Motor neuron (in vitro differentiated cells): Measurements from ENCODE around the gene APC. TPM values are rescaled to one million over a fixed set of nuclear protein-coding genes. Genes with fewer than 3 reads are reported as not detected.

Source experiments
- ATAC-seq, 8 experiments: fragments of 200-7000 bp; cut with Tn5 transposase; replicated peaks in 6 of 8; 2 replicates each; pipeline ENCODE4 v1.8.0; 2021; ENCODE audit warnings: mild to moderate bottlenecking in 8 of 8, moderate library complexity in 8 of 8
- H3K27ac ChIP-seq, 2 donors: fragments of 250-450 bp; sonication (Bioruptor Pico); 2 replicates each; pipeline ENCODE4 v1.9.0; 2021; ENCODE audit warnings: antibody characterized with exemption in 2 of 2, mild to moderate bottlenecking in 2 of 2, moderate library complexity in 1 of 2
- H3K4me1 ChIP-seq, 2 donors: fragments of 250-450 bp; sonication (Bioruptor Pico); replicated peaks in 1 of 2; 2 replicates each; pipeline ENCODE4 v1.6.1; 2021; ENCODE audit warnings: antibody characterized with exemption in 2 of 2, mild to moderate bottlenecking in 2 of 2, moderate library complexity in 1 of 2
- H3K4me3 ChIP-seq, 5 donors: fragments of 250-450 bp; sonication (Bioruptor Pico); 2 replicates each; pipeline ENCODE4 v1.9.0; 2021; ENCODE audit warnings: antibody characterized with exemption in 5 of 5, mild to moderate bottlenecking in 5 of 5, moderate library complexity in 4 of 5
- WGBS, 10 experiments: fragments of 450-650 bp; shearing (Covaris generic); methylation state at CpG; one replicate each; pipeline ENCODE4 v1.0.0; 2022; 5-methylcytosine and 5-hydroxymethylcytosine counted together
- in situ Hi-C, 9 experiments: fragments of 400-800 bp; cut with MboI; loops; one replicate each; pipeline ENCODE4 v1.15.0; 2021; ENCODE audit warnings: low sequenced_read_pairs in 9 of 9, low pct_unique_long_range_greater_than_20kb in 2 of 9; ENCODE audit not compliant: unreplicated experiment in 9 of 9
- total RNA-seq, 8 experiments: library from RNA; unstranded; fragments of 300-600 nt; gene quantifications; 2 replicates each; pipeline versions ENCODE4 v1.2.3 to v1.2.4, GENCODE V29; 2022

APC gene
- total RNA-seq, 8 experiments from 2014 or later, result 28.6 to 113 (median 53.9) TPM

- no peaks in the 10 kb centered on the region for H3K4me1 ChIP-seq
- ATAC-seq, result no peak
- in situ Hi-C loops, result loop anchor here in 3 of 9 experiments (25.0 kb wide), 1 partner anchor 163 kb away; no protein-coding TSS in a partner anchor
- H3K4me3 ChIP-seq, result no peak overlapping the region
- no peak overlapping the region for H3K27ac ChIP-seq
- WGBS, 10 experiments, result 90 to 100% (median 100%) methylated on average over 1 to 3 of the region's 4 CpGs; no CpG with 5 or more reads in 4 of the 10 experiments
Observed at GRCh38 chr5:112724901-112725300, 12.8 kb upstream of the APC start.

- no peak for ATAC-seq
- no peaks in the 10 kb centered on the region for H3K4me1 ChIP-seq
- no peak overlapping the region for H3K4me3 ChIP-seq
- no peak overlapping the region for H3K27ac ChIP-seq
- in situ Hi-C loops, result loop anchor here in 3 of 9 experiments (25.0 kb wide), 1 partner anchor 167 kb away; no protein-coding TSS in a partner anchor
- WGBS, 10 experiments, result 42 to 100% (median 83%) methylated on average over 1 of the region's 1 CpG; no CpG with 5 or more reads in 1 of the 10 experiments
Observed at GRCh38 chr5:112729630-112730029, 8.1 kb upstream of the APC start.

GRCh38 chr5:112732131-112732530 is 5.6 kb upstream of the APC start:
- in situ Hi-C loops, result loop anchor here in 3 of 9 experiments (25.0 kb wide), 1 partner anchor 170 kb away; no protein-coding TSS in a partner anchor
- no peak overlapping the region for H3K27ac ChIP-seq
- no peak overlapping the region for H3K4me3 ChIP-seq
- ATAC-seq, result no peak
- H3K4me1 ChIP-seq, result no peaks in the 10 kb centered on the region
- 88 to 100% (median 94%) methylated on average over 1 to 5 of the region's 5 CpGs for WGBS, 10 experiments

- WGBS, 10 experiments, result 44 to 100% (median 100%) methylated on average over 1 of the region's 1 CpG; no CpG with 5 or more reads in 5 of the 10 experiments
- in situ Hi-C loops, result loop anchor here in 3 of 9 experiments (25.0 kb wide), 1 partner anchor 171 kb away; no protein-coding TSS in a partner anchor
- no peak for ATAC-seq
Observed at GRCh38 chr5:112733586-112733985, 4.1 kb upstream of the APC start.

GRCh38 chr5:112734597-112734996 is 3.1 kb upstream of the APC start:
- peaks cover 0 to 5% of the 10 kb centered on the region in 2 donors for H3K4me1 ChIP-seq
- ATAC-seq, result no peak
- WGBS, 10 experiments, result 71 to 100% (median 94%) methylated on average over 1 to 3 of the region's 3 CpGs; no CpG with 5 or more reads in 2 of the 10 experiments
- no peak overlapping the region for H3K4me3 ChIP-seq
- no peak overlapping the region for H3K27ac ChIP-seq
- in situ Hi-C loops, result loop anchor here in 3 of 9 experiments (25.0 kb wide), 1 partner anchor 172 kb away; no protein-coding TSS in a partner anchor

More at GRCh38 chr5:112733586-112733985, 4.1 kb upstream of the APC start:
- Histone ChIP-seq H3K4me3 (no peak overlapping the region), H3K4me1 (no peaks in the 10 kb centered on the region), H3K27ac (no peak overlapping the region)

GRCh38 chr5:112735702-112736101 is 2.0 kb upstream of the APC start:
- H3K27ac ChIP-seq, result no peak overlapping the region
- WGBS, 10 experiments, result 0 to 100% (median 68%) methylated on average over 1 of the region's 1 CpG
- in situ Hi-C loops, result loop anchor here in 3 of 9 experiments (25.0 kb wide), 1 partner anchor 173 kb away; no protein-coding TSS in a partner anchor

GRCh38 chr5:112737070-112737462 is 619 bp upstream of the APC start:
- Histone ChIP-seq H3K27ac (no peak overlapping the region), H3K4me1 (peaks cover 0 to 14% of the 10 kb centered on the region in 2 donors), H3K4me3 (peak overlapping the region; percentile 44 to 76 (median 64))
- 0 to 33% (median 5%) methylated on average over 1 to 3 of the region's 3 CpGs; no CpG with 5 or more reads in 1 of the 10 experiments for WGBS, 10 experiments
- peak in 7 of 8 experiments; percentile 0 to 10 (median 3) for ATAC-seq
- in situ Hi-C loops, result loop anchor here in 3 of 9 experiments (25.0 kb wide), 1 partner anchor 175 kb away; no protein-coding TSS in a partner anchor

More at GRCh38 chr5:112735702-112736101, 2.0 kb upstream of the APC start:
- no peak overlapping the region for H3K4me3 ChIP-seq
- H3K4me1 ChIP-seq, result peaks cover 0 to 14% of the 10 kb centered on the region in 2 donors
- ATAC-seq, result no peak

- Histone ChIP-seq H3K4me1 (peaks cover 0 to 14% of the 10 kb centered on the region in 2 donors), H3K4me3 (peak overlapping the region; percentile 44 to 76 (median 64)), H3K27ac (peak overlapping the region; percentile 60 to 75)
- peak in 7 of 8 experiments; percentile 8 to 50 (median 32) for ATAC-seq
- in situ Hi-C loops, result loop anchor here in 3 of 9 experiments (25.0 kb wide), 1 partner anchor 176 kb away; no protein-coding TSS in a partner anchor
- WGBS, 10 experiments, result 0 to 8% (median 0%) methylated on average over 1 to 5 of the region's 5 CpGs; no CpG with 5 or more reads in 2 of the 10 experiments
Observed at GRCh38 chr5:112738191-112738560, 491 bp downstream of the APC start.

- no peak overlapping the region for H3K4me3 ChIP-seq
- 82 to 100% (median 98%) methylated on average over 2 to 3 of the region's 3 CpGs; no CpG with 5 or more reads in 4 of the 10 experiments for WGBS, 10 experiments
- ATAC-seq, result peak in 2 of 8 experiments; percentile 1 to 3
- in situ Hi-C loops, result loop anchor here in 3 of 9 experiments (25.0 kb wide), 1 partner anchor 180 kb away; no protein-coding TSS in a partner anchor
- H3K4me1 ChIP-seq, result peaks cover 0 to 14% of the 10 kb centered on the region in 2 donors
- no peak overlapping the region for H3K27ac ChIP-seq
Observed at GRCh38 chr5:112742424-112742823, 4.7 kb downstream of the APC start.

- ATAC-seq, result no peak
- 82 to 100% (median 98%) methylated on average over 2 to 4 of the region's 4 CpGs; no CpG with 5 or more reads in 1 of the 10 experiments for WGBS, 10 experiments
- Histone ChIP-seq H3K4me3 (no peak overlapping the region), H3K27ac (no peak overlapping the region), H3K4me1 (peaks cover 2 to 14% of the 10 kb centered on the region in 2 donors)
- in situ Hi-C loops, result loop anchor here in 3 of 9 experiments (25.0 kb wide), 1 partner anchor 181 kb away; no protein-coding TSS in a partner anchor
Observed at GRCh38 chr5:112743631-112744030, 5.9 kb downstream of the APC start.

- ATAC-seq, result no peak
- Histone ChIP-seq H3K4me3 (no peak overlapping the region), H3K27ac (no peak overlapping the region), H3K4me1 (peaks cover 0 to 2% of the 10 kb centered on the region in 2 donors)
- WGBS, 10 experiments, result 0 to 88% (median 44%) methylated on average over 1 of the region's 1 CpG; no CpG with 5 or more reads in 2 of the 10 experiments
- in situ Hi-C loops, result loop anchor here in 3 of 9 experiments (10.0 to 25.0 kb wide), 3 partner anchors 58 to 198 kb away; no protein-coding TSS in a partner anchor
Observed at GRCh38 chr5:112752335-112752734, 14.7 kb downstream of the APC start.

GRCh38 chr5:112755703-112756102 is 18.0 kb downstream of the APC start:
- H3K4me3 ChIP-seq, result no peak overlapping the region
- in situ Hi-C loops, result loop anchor here in 4 of 9 experiments (5.0 to 25.0 kb wide), 4 partner anchors 61 to 203 kb away; no protein-coding TSS in a partner anchor
- H3K27ac ChIP-seq, result no peak overlapping the region
- no peaks in the 10 kb centered on the region for H3K4me1 ChIP-seq
- no peak for ATAC-seq
- WGBS, 10 experiments, result 37 to 100% (median 93%) methylated on average over 1 to 2 of the region's 2 CpGs; no CpG with 5 or more reads in 3 of the 10 experiments
